H9 (cell line): ENCODE data around the gene CD300LD. TPM values are rescaled to one million over a fixed set of nuclear protein-coding genes. Genes with fewer than 3 reads are reported as not detected.

ENCODE experiments used
- DNase-seq: peaks from one replicate; pipeline ENCODE4 v3.0.0-alpha.2; 2017
- H2AFZ ChIP-seq: one replicate; pipeline ENCODE4 v1.6.1; 2013; ENCODE audit warnings: mild to moderate bottlenecking, low read length, control low read depth, moderate library complexity
- H2AK5ac ChIP-seq: 2 replicates; pipeline ENCODE4 v1.6.1; 2013; ENCODE audit warnings: low read length, control low read depth, mixed read lengths; ENCODE audit not compliant: insufficient read length
- H2BK120ac ChIP-seq: one replicate; pipeline ENCODE4 v1.6.1; 2013; ENCODE audit warnings: low read depth, mild to moderate bottlenecking, low read length, control low read depth, inconsistent platforms; ENCODE audit not compliant: poor library complexity, severe bottlenecking
- H2BK12ac ChIP-seq: 2 replicates; pipeline ENCODE4 v1.6.1; 2013; ENCODE audit warnings: low read length, control low read depth, mixed read lengths, low read depth; ENCODE audit not compliant: insufficient read length
- H2BK15ac ChIP-seq: 2 replicates; pipeline ENCODE4 v1.6.1; 2013; ENCODE audit warnings: low read depth, low read length, control low read depth
- H2BK20ac ChIP-seq: one replicate; pipeline ENCODE4 v1.6.1; 2013; ENCODE audit warnings: low read depth, mild to moderate bottlenecking, low read length, control low read depth, inconsistent platforms; ENCODE audit not compliant: poor library complexity, severe bottlenecking
- H2BK5ac ChIP-seq: 2 replicates; pipeline ENCODE4 v1.6.1; 2013; ENCODE audit warnings: low read length, control low read depth, mixed read lengths; ENCODE audit not compliant: insufficient read length
- H3K14ac ChIP-seq: 2 replicates; pipeline ENCODE4 v1.6.1; 2013; ENCODE audit warnings: low read length, control low read depth; ENCODE audit not compliant: insufficient read depth
- H3K18ac ChIP-seq: 2 replicates; pipeline ENCODE4 v1.6.1; 2013; ENCODE audit warnings: low read depth, mild to moderate bottlenecking, mixed read lengths, low read length, control low read depth; ENCODE audit not compliant: insufficient read length
- H3K23ac ChIP-seq: 2 replicates; pipeline ENCODE4 v1.6.1; 2013; ENCODE audit warnings: low read length, control low read depth, mixed read lengths, low read depth; ENCODE audit not compliant: insufficient read length
- H3K23me2 ChIP-seq: 2 replicates; pipeline ENCODE4 v1.6.1; 2013; ENCODE audit warnings: low read depth, mild to moderate bottlenecking, mixed read lengths, low read length, control low read depth; ENCODE audit not compliant: insufficient read length, poor library complexity, severe bottlenecking
- H3K27ac ChIP-seq: 2 replicates; pipeline ENCODE4 v1.5.1; 2013; ENCODE audit warnings: low read length, control low read depth, mixed read lengths, low read depth; ENCODE audit not compliant: insufficient read length
- H3K27me3 ChIP-seq: 2 replicates; pipeline ENCODE4 v1.6.1; 2013; ENCODE audit warnings: low read length, control low read depth, inconsistent platforms; ENCODE audit not compliant: insufficient read depth
- H3K4ac ChIP-seq: 2 replicates; pipeline ENCODE4 v1.6.1; 2013; ENCODE audit warnings: low read depth, mild to moderate bottlenecking, control low read depth, inconsistent platforms, low read length, moderate library complexity
- H3K4me1 ChIP-seq: 2 replicates; pipeline ENCODE4 v1.6.1; 2013; ENCODE audit warnings: low read length, control low read depth, inconsistent platforms; ENCODE audit not compliant: insufficient read depth
- H3K4me2 ChIP-seq: 2 replicates; pipeline ENCODE4 v1.6.1; 2013; ENCODE audit warnings: low read length, control low read depth, mixed read lengths; ENCODE audit not compliant: insufficient read length, insufficient read depth
- H3K56ac ChIP-seq: 2 replicates; pipeline ENCODE4 v1.6.1; 2013; ENCODE audit warnings: low read depth, mild to moderate bottlenecking, mixed read lengths, low read length, control low read depth; ENCODE audit not compliant: insufficient read length
- H3K79me1 ChIP-seq: 2 replicates; pipeline ENCODE4 v1.6.1; 2013; ENCODE audit warnings: low read depth, mild to moderate bottlenecking, moderate library complexity, low read length, control low read depth, inconsistent platforms; ENCODE audit not compliant: insufficient read depth, poor library complexity, severe bottlenecking
- H3K79me2 ChIP-seq: 2 replicates; pipeline ENCODE4 v1.6.1; 2013; ENCODE audit warnings: low read length, control low read depth, inconsistent platforms; ENCODE audit not compliant: insufficient read depth
- H3K9ac ChIP-seq: 2 replicates; pipeline ENCODE4 v1.6.1; 2013; ENCODE audit warnings: low read length, control low read depth, mixed read lengths; ENCODE audit not compliant: insufficient read length; ENCODE audit errors: extremely low read depth
- H3K9me3 ChIP-seq: one replicate; pipeline ENCODE4 v1.6.1; 2013; ENCODE audit warnings: low read depth, low read length, inconsistent platforms; ENCODE audit not compliant: control insufficient read depth
- H3T11ph ChIP-seq: one replicate; pipeline ENCODE4 v1.6.1; 2013; ENCODE audit warnings: mild to moderate bottlenecking, low read length, control low read depth, inconsistent platforms
- H4K20me1 ChIP-seq: one replicate; pipeline ENCODE4 v1.6.1; 2013; ENCODE audit not compliant: control insufficient read depth, insufficient read length, insufficient read depth
- H4K5ac ChIP-seq: 2 replicates; pipeline ENCODE4 v1.6.1; 2013; ENCODE audit warnings: low read depth, mild to moderate bottlenecking, mixed read lengths, low read length, control low read depth; ENCODE audit not compliant: insufficient read length
- H4K8ac ChIP-seq: replicated peaks from 2 replicates; pipeline ENCODE4 v1.6.1; 2013; ENCODE audit warnings: low read length, control low read depth, mixed read lengths, low read depth; ENCODE audit not compliant: insufficient read length
- H4K91ac ChIP-seq: 2 replicates; pipeline ENCODE4 v1.6.1; 2013; ENCODE audit warnings: low read depth, mild to moderate bottlenecking, moderate library complexity, mixed read lengths, low read length, control low read depth; ENCODE audit not compliant: insufficient read length
- H3K27ac Mint-ChIP-seq, 3 experiments: 2 replicates in 2 of 3; 3 replicates in 1 of 3; pipeline ENCODE4 v1.8.0; 2020 to 2021; ENCODE audit warnings: mixed read lengths in 3 of 3, mild to moderate bottlenecking in 1 of 3, moderate library complexity in 1 of 3
- H3K27me3 Mint-ChIP-seq: 2 replicates; pipeline ENCODE4 v1.8.0; 2021; ENCODE audit warnings: low read depth, mild to moderate bottlenecking, moderate library complexity, mixed read lengths
- H3K36me3 Mint-ChIP-seq, 3 experiments: 2 replicates in 2 of 3; 3 replicates in 1 of 3; pipeline ENCODE4 v1.8.0; 2020 to 2021; ENCODE audit warnings: low read depth in 3 of 3, mixed read lengths in 3 of 3; ENCODE audit not compliant: insufficient read depth in 1 of 3
- H3K4me1 Mint-ChIP-seq, 2 experiments: 2 replicates each; pipeline ENCODE4 v1.8.0; 2020; ENCODE audit warnings: mixed read lengths in 2 of 2
- H3K4me3 Mint-ChIP-seq, 2 experiments: 2 replicates in 1 of 2; 3 replicates in 1 of 2; pipeline ENCODE4 v1.8.0; 2020 to 2021; ENCODE audit warnings: mild to moderate bottlenecking in 2 of 2, mixed read lengths in 2 of 2, moderate library complexity in 1 of 2
- H3K9me3 Mint-ChIP-seq, 2 experiments: 2 replicates in 1 of 2; 3 replicates in 1 of 2; pipeline ENCODE4 v1.8.0; 2020; ENCODE audit warnings: mild to moderate bottlenecking in 2 of 2, mixed read lengths in 2 of 2, moderate library complexity in 1 of 2
- WGBS: extraction: QIAGEN DNeasy Blood & Tissue Kit; methylation state at CpG from one replicate; pipeline ENCODE4 v1.1.7; 2013; ENCODE audit warnings: missing lambda C conversion rate, low lambda C conversion rate, mixed read lengths; ENCODE audit not compliant: insufficient read length; ENCODE audit errors: extremely low coverage; 5-methylcytosine and 5-hydroxymethylcytosine counted together
- total RNA-seq: library from RNA; stranded (reverse); gene quantifications from 2 replicates; pipeline ENCODE4 v1.2.1, GENCODE V29; 2021
- TF ChIP-seq, protein P1 (sequence below): fragments of 200-600 bp; sonication (generic); conservative IDR thresholded peaks from 3 replicates; pipeline ENCODE4 v1.8.0; 2021; ENCODE audit warnings: antibody characterized with exemption, mild to moderate bottlenecking

CD300LD gene
- total RNA-seq, 1 experiment from 2014 or later: not detected

DNA sequence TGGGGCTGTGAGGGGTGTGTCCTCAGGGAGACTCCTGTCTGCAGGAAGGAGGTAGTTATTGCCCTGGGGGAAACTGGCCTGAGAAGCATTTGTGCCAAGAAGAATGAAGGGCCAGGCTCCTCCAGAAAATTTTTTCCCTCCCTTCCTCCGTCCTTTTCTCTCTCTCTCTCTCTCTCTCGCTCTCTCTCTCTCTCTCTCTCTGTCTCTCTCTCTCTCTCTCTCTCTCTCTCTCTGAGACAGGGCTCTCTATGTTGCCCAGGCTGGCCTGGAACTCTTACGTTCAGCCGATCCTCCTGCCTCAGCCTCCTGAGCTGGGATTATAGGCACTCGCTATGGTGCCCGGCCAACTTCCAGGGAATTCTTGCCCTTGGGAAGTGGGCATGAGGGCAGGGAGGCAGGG is 20.0 kb upstream of the CD300LD start:
- Mint-ChIP-seq H3K27me3 (peaks cover 49% of the 10 kb centered on the region), H3K4me1 (no peaks in the 10 kb centered on the region), H3K9me3 (peaks cover 0 to 2% of the 10 kb centered on the region in 2 experiments; a peak in 1 of 5 replicates), H3K36me3 (no peaks in the 10 kb centered on the region), H3K27ac (no peak overlapping the region), H3K4me3 (no peak overlapping the region)
- Histone ChIP-seq H4K91ac (no peak overlapping the region), H3K14ac (no peak overlapping the region), H3K9me3 (no peaks in the 10 kb centered on the region), H3T11ph (no peak overlapping the region), H2BK15ac (no peak overlapping the region), H4K8ac (no peak overlapping the region), H2BK20ac (no peak overlapping the region), H3K56ac (no peak overlapping the region), H2AFZ (no peak overlapping the region), H2BK5ac (no peak overlapping the region), H3K23me2 (no peaks in the 10 kb centered on the region), H3K79me2 (no peaks in the 10 kb centered on the region), H3K18ac (no peak overlapping the region), H3K4me2 (no peak overlapping the region), H4K5ac (no peak overlapping the region), H3K27me3 (0 out of 2 replicates have a peak, but pooled peaks cover 4% of the 10 kb centered on the region), H3K27ac (no peak overlapping the region), H3K9ac (no peak overlapping the region), H3K4ac (no peak overlapping the region), H2BK12ac (no peak overlapping the region), H4K20me1 (no peaks in the 10 kb centered on the region), H3K79me1 (no peaks in the 10 kb centered on the region), H2AK5ac (no peak overlapping the region), H3K4me1 (no peaks in the 10 kb centered on the region), H2BK120ac (no peak overlapping the region), H3K23ac (no peak overlapping the region)
- WGBS: no CpG with 5 or more reads among the region's 6 CpGs
- TF ChIP-seq, protein P1, sequence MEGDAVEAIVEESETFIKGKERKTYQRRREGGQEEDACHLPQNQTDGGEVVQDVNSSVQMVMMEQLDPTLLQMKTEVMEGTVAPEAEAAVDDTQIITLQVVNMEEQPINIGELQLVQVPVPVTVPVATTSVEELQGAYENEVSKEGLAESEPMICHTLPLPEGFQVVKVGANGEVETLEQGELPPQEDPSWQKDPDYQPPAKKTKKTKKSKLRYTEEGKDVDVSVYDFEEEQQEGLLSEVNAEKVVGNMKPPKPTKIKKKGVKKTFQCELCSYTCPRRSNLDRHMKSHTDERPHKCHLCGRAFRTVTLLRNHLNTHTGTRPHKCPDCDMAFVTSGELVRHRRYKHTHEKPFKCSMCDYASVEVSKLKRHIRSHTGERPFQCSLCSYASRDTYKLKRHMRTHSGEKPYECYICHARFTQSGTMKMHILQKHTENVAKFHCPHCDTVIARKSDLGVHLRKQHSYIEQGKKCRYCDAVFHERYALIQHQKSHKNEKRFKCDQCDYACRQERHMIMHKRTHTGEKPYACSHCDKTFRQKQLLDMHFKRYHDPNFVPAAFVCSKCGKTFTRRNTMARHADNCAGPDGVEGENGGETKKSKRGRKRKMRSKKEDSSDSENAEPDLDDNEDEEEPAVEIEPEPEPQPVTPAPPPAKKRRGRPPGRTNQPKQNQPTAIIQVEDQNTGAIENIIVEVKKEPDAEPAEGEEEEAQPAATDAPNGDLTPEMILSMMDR: no peak
- no peak for DNase-seq
